Astrocyte (in vitro differentiated cells and primary cell): ENCODE measurements around the gene CYP46A1.

Experiments
- CTCF ChIP-seq: IDR thresholded peaks from 2 replicates; pipeline ENCODE4 v1.5.1; 2011; ENCODE audit warnings: low read depth, mild to moderate bottlenecking, inconsistent platforms, low read length, moderate library complexity; ENCODE audit not compliant: insufficient read depth
- EZH2 ChIP-seq: IDR thresholded peaks from 2 replicates; pipeline ENCODE4 v1.6.1; 2012; ENCODE audit warnings: mild to moderate bottlenecking, low read length, inconsistent platforms; ENCODE audit not compliant: insufficient read depth

DNA sequence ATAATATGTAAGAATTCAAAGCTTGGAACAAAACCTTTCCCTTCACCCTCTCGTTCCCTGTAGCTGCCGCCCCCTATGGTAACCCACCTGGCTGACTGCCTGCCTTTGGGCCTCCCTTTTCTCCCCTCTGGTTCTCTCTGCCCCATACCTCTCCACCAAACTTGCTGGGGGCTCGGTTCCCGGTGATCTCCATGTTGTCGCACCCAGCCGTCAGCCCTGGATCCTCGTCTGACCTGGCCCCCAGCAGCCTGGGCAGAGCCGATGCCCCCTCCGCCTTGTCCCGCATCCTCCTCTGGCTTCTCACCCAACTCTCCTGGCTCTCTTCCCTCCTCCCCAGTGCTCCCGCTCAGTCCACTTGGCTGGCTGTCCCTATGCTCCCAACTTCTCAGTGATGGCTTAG, 4.5 kb downstream of the CYP46A1 start:
- TF ChIP-seq EZH2 = no peak
- TF ChIP-seq CTCF = no peak
